Smooth muscle cell of the brain vasculature (primary cell): ENCODE data around the gene RHOF.
"Not testable (repeated sequence)": the region's sequence is repeated elsewhere in the genome, so short reads cannot be mapped to it uniquely, and the experiment has no call there.

Experiments
- DNase-seq: peaks from one replicate; pipeline ENCODE4 v3.0.0-alpha.2; 2012; ENCODE audit warnings: low read depth, low spot score

The RHOF gene

GRCh38 chr12:121749267-121749666, 44.2 kb downstream of the RHOF start:
- DNase-seq, result no peak

DNA sequence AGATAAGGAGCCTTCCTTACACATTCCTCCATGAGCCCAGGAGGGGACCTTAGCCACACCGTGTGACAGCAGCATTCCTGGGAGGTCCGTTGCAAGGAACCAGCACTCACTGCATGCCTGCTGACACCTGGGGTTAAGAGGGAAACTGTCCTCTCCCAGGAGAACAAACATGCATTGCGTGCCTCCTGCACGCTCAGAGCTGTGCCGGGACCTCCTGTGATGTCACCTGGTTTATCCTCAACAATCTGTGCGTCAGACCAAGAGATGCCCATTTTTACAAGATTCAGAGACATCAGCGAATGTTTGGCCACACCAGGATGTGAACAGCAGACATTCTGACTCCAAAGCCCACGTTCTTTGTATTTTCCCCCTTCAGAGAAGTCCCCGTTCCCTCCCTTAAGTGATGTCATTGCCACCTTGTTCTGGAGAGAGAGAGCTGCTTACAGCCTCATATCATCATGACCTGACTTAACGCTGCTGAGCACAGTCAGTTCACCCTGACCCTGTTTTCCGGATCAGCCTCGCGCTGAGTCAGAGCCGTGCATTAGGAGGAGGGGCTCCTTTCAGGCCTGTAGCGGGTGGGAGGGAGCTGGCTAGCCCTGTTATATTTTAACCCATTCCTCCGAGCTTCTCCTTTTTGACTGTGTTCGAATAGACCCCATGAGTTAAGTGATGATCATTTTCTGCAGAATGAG, 44.8 kb downstream of the RHOF start:
- DNase-seq, result peak; percentile 73

DNA sequence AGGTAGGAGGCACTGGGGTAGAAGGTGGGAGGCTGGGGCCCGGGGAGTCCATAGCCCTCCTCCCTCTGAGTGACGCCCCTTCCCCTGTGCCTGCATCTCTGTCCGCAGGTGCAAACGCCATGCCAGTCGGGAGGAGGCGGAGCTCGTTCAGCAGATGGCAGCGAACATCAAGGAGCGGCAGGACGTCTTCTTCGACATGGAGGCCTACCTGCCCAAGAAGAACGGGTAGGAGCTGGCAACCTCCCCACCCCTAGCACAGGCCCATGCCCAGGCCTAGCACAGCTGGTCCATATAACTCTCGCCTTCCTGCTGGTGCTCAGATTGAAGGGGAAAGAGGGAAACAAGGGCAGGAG, 45.3 kb downstream of the RHOF start:
- no peak for DNase-seq

GRCh38 chr12:121745545-121745944, 47.9 kb downstream of the RHOF start:
- DNase-seq, result not testable (repeated sequence)

GRCh38 chr12:121741743-121742142, 51.7 kb downstream of the RHOF start:
- DNase-seq, result no peak

DNA sequence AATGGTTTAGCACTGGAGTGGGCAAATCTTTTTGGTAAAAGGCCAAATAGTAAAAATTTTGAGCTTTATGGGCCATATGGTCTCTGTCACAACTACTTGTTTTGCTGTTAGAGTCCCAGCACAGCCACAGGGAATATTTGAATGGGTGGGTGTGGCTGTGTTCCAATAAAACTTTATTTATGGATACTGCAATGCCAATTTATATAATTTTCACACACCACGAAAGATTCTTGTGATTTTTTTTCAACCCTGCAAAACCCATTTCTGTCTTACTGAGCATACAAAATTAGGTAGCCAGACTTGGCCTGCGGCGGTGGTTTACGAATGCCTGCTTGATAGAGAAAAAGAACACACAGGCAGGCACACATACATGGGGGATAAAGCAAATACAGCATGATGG, 52.6 kb downstream of the RHOF start:
- DNase-seq, result no peak

DNA sequence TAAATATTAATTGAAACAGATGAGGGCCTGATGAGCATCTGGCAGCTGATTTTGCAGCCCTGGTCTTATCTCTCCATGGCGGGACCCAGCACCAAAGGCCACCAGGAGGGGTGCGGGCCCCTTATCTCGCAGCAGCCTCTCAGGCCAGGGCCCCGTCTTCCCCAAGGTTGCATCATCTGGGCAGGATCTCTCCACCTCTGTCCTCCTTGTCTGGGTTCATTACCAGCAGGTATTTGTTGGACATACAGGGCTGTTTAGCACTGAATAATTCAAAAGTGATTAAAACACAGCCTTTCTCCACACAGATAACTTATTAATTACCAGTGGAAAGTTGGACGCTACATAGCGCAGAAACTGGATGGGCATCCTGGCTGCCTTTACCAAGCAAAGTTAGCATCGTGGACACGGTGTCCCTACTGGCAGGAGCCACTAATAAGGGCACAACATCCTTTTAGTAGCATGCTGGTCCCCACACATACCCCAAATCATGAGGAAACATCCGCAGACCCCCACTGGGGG, 55.1 kb downstream of the RHOF start:
- no peak for DNase-seq

GRCh38 chr12:121733849-121734248, 59.6 kb downstream of the RHOF start:
- no peak for DNase-seq

GRCh38 chr12:121731473-121731872, 62.0 kb downstream of the RHOF start:
- no peak for DNase-seq

GRCh38 chr12:121729021-121729420, 64.5 kb downstream of the RHOF start:
- no peak for DNase-seq
